Measurements from ENCODE around the gene ZMYM4. TPM values are rescaled to one million over a fixed set of nuclear protein-coding genes. Genes with fewer than 3 reads are reported as not detected.
A peak's percentile ranks its signal among the peaks of the same experiment; 100 is the strongest.

ZMYM4 gene
- total and polyA plus RNA-seq, 4 donors: 9.0 to 63.8 (median 21.7) TPM

DNA sequence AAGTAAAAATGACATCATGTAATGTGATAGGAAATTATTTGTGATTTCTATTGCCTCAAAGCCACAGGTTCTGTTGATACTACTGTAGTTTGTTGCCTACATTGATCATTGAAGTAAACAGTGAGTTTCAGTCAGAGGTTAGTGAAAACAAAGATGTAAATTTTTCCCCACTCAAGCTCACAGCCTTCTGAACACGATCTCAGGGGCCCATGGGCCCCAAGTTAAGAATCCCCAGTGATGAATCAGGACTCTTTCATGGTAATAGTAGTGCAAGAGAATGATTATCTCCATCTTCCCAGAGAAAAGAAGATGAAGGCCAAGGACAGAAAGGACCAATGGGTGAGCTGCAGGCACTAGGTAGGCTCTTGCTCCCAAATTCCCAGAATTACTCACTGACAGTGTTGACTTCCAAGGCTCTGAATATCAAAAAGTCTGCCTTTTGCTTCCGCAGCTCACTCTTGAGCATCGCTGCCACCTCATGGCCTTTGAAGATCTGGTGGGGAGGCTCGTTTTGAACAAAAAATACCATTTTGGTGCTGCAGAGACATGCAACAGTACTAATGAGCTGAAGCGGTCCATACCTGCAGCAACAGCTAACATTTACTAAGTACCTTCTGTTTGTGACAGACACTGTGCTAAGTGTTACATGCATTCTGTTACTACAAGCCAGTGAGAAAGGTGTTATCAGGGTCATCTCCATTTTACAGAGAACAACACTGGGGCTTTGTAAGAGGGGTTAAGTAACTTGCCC, 175.4 kb downstream of the ZMYM4 start:
- peak in 1 of 3 donors; percentile 11 for DNase-seq
- H3K36me3 ChIP-seq (ENCODE audit: control insufficient read depth in 4 of 4, insufficient read depth in 4 of 4, low read length in 4 of 4): peaks cover 17 to 61% (median 37%) of the 10 kb centered on the region in 4 donors
- H3K9me3 ChIP-seq (ENCODE audit: control insufficient read depth in 4 of 4, insufficient read depth in 3 of 4, low read length in 3 of 4): no peaks in the 10 kb centered on the region
- WGBS, 2 donors: 84 to 89% methylated on average over 5 of the region's 5 CpGs
- H3K9ac ChIP-seq (ENCODE audit: insufficient read depth in 1 of 2, low read length in 2 of 2): no peak overlapping the region
- no peaks in the 10 kb centered on the region for H3K4me1 ChIP-seq (ENCODE audit: control insufficient read depth in 5 of 5, insufficient read depth in 5 of 5, low read length in 5 of 5)
- TF ChIP-seq, protein P1, sequence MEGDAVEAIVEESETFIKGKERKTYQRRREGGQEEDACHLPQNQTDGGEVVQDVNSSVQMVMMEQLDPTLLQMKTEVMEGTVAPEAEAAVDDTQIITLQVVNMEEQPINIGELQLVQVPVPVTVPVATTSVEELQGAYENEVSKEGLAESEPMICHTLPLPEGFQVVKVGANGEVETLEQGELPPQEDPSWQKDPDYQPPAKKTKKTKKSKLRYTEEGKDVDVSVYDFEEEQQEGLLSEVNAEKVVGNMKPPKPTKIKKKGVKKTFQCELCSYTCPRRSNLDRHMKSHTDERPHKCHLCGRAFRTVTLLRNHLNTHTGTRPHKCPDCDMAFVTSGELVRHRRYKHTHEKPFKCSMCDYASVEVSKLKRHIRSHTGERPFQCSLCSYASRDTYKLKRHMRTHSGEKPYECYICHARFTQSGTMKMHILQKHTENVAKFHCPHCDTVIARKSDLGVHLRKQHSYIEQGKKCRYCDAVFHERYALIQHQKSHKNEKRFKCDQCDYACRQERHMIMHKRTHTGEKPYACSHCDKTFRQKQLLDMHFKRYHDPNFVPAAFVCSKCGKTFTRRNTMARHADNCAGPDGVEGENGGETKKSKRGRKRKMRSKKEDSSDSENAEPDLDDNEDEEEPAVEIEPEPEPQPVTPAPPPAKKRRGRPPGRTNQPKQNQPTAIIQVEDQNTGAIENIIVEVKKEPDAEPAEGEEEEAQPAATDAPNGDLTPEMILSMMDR (IDR thresholded peaks at IDR 0.05; ENCODE audit: control extremely low read depth, extremely low read depth): no peak
- H3K4me3 ChIP-seq: no peak overlapping the region
- no peak for ATAC-seq (ENCODE audit: insufficient read depth, low FRiP score)
- no peak overlapping the region for H3K27ac ChIP-seq (ENCODE audit: low read depth in 1 of 2, low read length in 1 of 2)
- no peaks in the 10 kb centered on the region for H3K27me3 ChIP-seq (ENCODE audit: control insufficient read depth in 3 of 3, insufficient read depth in 3 of 3, low read length in 2 of 3)

DNA sequence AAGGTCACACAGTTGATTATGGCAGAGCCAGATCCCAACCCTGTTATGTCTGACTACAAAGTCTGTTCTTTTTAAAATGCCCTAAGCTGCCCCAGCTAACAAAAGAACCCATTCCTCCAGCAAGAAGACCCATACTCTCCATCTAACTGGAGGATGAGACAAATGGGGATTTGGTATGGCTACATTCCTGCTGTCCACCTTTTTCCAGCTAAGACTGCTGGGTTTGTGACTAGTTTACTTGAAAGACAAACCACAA, 175.9 kb downstream of the ZMYM4 start:
- Histone ChIP-seq H3K9me3 (ENCODE audit: control insufficient read depth in 4 of 4, insufficient read depth in 3 of 4, low read length in 3 of 4) (no peaks in the 10 kb centered on the region), H3K27me3 (ENCODE audit: control insufficient read depth in 3 of 3, insufficient read depth in 3 of 3, low read length in 2 of 3) (no peaks in the 10 kb centered on the region), H3K4me3 (no peak overlapping the region), H3K4me1 (ENCODE audit: control insufficient read depth in 5 of 5, insufficient read depth in 5 of 5, low read length in 5 of 5) (no peaks in the 10 kb centered on the region), H3K9ac (ENCODE audit: insufficient read depth in 1 of 2, low read length in 2 of 2) (no peak overlapping the region), H3K27ac (ENCODE audit: low read depth in 1 of 2, low read length in 1 of 2) (no peak overlapping the region), H3K36me3 (ENCODE audit: control insufficient read depth in 4 of 4, insufficient read depth in 4 of 4, low read length in 4 of 4) (peaks cover 17 to 59% (median 38%) of the 10 kb centered on the region in 4 donors)
- TF ChIP-seq, protein P1 (IDR thresholded peaks at IDR 0.05; ENCODE audit: control extremely low read depth, extremely low read depth): no peak
- ATAC-seq (ENCODE audit: insufficient read depth, low FRiP score) (no peak), DNase-seq (no peak)

DNA sequence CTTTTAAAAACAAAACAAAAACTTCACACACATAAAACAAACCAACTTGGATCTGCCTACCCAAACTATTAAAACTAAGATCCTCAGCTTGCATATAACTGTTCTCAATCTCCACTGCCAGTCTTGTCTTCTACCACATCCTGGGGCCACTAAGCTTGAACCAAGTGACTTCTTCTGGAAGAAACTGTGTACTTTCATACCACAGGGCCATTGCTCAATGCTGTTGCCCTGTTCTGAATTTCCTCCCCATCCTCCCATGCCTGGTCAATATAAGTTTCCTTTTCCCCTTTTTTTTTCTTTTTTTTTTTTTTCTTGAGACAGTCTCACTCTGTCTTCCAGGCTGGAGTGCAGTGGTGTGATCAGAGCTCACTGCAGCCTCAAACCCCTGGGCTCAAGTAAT, 178.8 kb downstream of the ZMYM4 start:
- Histone ChIP-seq H3K27ac (ENCODE audit: low read depth in 1 of 2, low read length in 1 of 2) (no peak overlapping the region), H3K9me3 (ENCODE audit: control insufficient read depth in 4 of 4, insufficient read depth in 3 of 4, low read length in 3 of 4) (no peaks in the 10 kb centered on the region), H3K9ac (ENCODE audit: insufficient read depth in 1 of 2, low read length in 2 of 2) (no peak overlapping the region), H3K36me3 (ENCODE audit: control insufficient read depth in 4 of 4, insufficient read depth in 4 of 4, low read length in 4 of 4) (peaks cover 21 to 46% (median 30%) of the 10 kb centered on the region in 4 donors), H3K27me3 (ENCODE audit: control insufficient read depth in 3 of 3, insufficient read depth in 3 of 3, low read length in 2 of 3) (no peaks in the 10 kb centered on the region), H3K4me3 (no peak overlapping the region), H3K4me1 (ENCODE audit: control insufficient read depth in 5 of 5, insufficient read depth in 5 of 5, low read length in 5 of 5) (peaks cover 2 to 12% (median 11%) of the 10 kb centered on the region in 5 donors)
- TF ChIP-seq, protein P1 (IDR thresholded peaks at IDR 0.05; ENCODE audit: control extremely low read depth, extremely low read depth): no peak
- DNase-seq: no peak
- no peak for ATAC-seq (ENCODE audit: insufficient read depth, low FRiP score)

DNA sequence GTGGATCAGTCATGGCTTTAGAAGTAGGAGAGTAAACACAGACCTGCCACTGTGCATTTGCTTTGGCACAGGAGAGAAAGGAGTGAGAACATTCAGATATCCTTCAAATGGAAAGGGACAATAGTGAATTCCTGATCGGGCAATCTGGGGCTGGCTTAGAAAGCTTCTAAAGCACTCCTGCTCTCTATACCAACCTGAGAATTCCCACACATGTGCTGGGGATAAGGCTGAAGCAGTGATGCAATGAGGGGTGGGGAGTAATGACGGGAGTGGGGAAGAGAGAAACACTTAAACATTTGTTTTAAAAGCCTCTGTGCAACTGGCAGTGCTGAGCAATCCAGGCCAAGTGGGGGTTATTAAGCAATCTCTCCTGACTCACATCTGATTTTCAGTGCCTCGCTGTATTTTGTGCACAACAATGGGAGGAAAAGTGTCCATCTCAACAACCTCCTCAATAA, 179.9 kb downstream of the ZMYM4 start:
- H3K27ac ChIP-seq (ENCODE audit: low read depth in 1 of 2, low read length in 1 of 2): peak overlapping the region in 1 of 2 donors; percentile 50

More for the DNA sequence above, 179.9 kb downstream of the ZMYM4 start:
- peaks cover 2 to 23% (median 13%) of the 10 kb centered on the region in 5 donors for H3K4me1 ChIP-seq (ENCODE audit: control insufficient read depth in 5 of 5, insufficient read depth in 5 of 5, low read length in 5 of 5)
- no peaks in the 10 kb centered on the region for H3K9me3 ChIP-seq (ENCODE audit: control insufficient read depth in 4 of 4, insufficient read depth in 3 of 4, low read length in 3 of 4)
- no peak overlapping the region for H3K9ac ChIP-seq (ENCODE audit: insufficient read depth in 1 of 2, low read length in 2 of 2)
- H3K4me3 ChIP-seq: no peak overlapping the region
- WGBS, 2 donors: 27 to 33% methylated on average over 3 of the region's 3 CpGs
- ATAC-seq (ENCODE audit: insufficient read depth, low FRiP score) (peak; percentile 64), DNase-seq (no peak)
- H3K36me3 ChIP-seq (ENCODE audit: control insufficient read depth in 4 of 4, insufficient read depth in 4 of 4, low read length in 4 of 4): peaks cover 21 to 38% (median 23%) of the 10 kb centered on the region in 4 donors
- TF ChIP-seq, protein P1 (IDR thresholded peaks at IDR 0.05; ENCODE audit: control extremely low read depth, extremely low read depth): no peak
- H3K27me3 ChIP-seq (ENCODE audit: control insufficient read depth in 3 of 3, insufficient read depth in 3 of 3, low read length in 2 of 3): no peaks in the 10 kb centered on the region
